T follicular helper cell (primary cell): Measurements from ENCODE around the gene GAB1.
A peak's percentile ranks its signal among the peaks of the same experiment; 100 is the strongest.

ENCODE experiments used
- DNase-seq: peaks from one replicate; pipeline ENCODE4 v3.0.0-alpha.2; 2020; ENCODE audit warnings: low read depth

GAB1 gene

DNA sequence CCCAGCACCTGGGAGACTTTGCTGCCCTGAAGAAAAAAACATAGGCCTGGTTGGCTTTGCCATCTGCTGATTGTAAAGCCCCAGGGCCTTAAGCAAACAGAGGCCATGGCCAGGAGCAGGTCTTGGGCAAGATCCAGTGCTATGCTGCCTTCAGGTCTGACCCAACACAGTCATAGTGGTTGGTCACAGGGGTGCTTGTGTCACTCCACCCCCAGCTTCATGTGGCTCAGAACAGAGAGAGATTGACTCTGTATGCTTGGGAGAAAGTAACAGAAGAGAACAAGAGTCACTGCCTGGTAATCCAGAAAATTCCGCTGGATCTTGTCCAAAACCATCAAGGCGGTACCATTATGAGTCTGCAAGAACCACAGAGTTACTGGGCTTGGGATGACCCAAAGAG is 152.4 kb downstream of the GAB1 start:
- no peak for DNase-seq

- DNase-seq = no peak
Observed at GRCh38 chr4:143498021-143498420, 161.3 kb downstream of the GAB1 start.

DNA sequence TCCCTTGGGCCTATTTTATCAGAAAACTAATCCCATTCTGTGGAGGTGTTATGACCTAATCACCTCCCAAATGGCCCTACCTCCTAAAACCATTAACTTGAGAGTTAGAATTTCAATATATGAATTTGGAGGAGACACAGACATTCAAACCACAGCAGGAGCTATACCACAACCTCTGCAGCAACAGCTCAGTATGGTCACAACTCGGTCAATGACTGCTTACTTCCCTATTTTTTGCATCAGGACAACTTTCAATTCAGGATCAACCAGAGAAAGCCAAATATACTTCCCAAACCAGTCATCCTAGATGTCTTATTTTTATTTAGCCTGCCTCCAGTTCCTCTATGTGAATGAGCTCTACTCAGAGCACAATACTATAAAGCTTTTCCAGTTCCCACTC is 165.6 kb downstream of the GAB1 start:
- no peak for DNase-seq

- no peak for DNase-seq
Observed at GRCh38 chr4:143506031-143506430, 169.4 kb downstream of the GAB1 start.

GRCh38 chr4:143511906-143512305 is 175.2 kb downstream of the GAB1 start:
- DNase-seq = no peak

- no peak for DNase-seq
Observed at GRCh38 chr4:143512978-143513313, 176.3 kb downstream of the GAB1 start.

- peak; percentile 93 for DNase-seq
Observed at GRCh38 chr4:143513314-143514168, 176.9 kb downstream of the GAB1 start, which contains the start of gene SMARCA5. TSS of gene SMARCA5 (plus strand) at chr4:143513702. CDS start at chr4:143513925, 223 bp downstream.

DNA sequence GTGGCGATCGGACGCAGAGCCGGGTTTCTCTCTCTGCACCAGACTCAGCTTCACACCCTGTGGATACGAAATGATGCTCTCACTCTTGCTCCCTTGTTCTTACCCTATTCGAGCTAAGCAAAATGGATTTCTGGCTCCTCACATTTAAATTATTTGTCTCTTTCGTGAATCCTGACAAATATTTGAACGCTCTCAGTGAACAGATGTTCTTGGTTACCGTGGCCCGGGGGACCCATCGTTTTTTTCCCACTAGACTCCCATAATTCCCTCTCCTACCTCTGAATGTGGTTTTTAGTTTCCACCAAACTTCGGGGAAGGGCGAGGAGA is 177.5 kb downstream of the GAB1 start:
- no peak for DNase-seq

DNA sequence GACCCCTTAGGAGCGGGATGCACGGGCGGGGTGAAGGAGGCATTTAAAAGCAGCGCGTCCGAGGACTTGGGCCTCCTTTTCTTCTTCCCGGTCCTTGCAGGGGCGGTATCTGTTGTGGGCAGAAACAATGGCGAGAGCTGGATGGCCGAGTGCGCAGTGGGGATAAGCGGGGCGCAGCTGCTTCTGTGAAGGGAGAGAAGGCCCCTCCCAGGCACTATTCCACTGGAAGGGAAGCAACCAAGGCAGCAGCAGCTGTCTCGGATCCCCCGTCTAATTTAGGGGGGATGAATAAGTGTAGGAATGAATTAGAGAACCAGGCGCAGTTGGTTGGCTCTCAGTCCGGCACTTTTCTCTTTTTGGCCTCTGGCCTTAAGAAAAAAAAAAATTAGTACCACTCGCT is 177.8 kb downstream of the GAB1 start:
- DNase-seq = peak; percentile 2

- DNase-seq = no peak
Observed at GRCh38 chr4:143514901-143515300, 178.2 kb downstream of the GAB1 start.

- no peak for DNase-seq
Observed at GRCh38 chr4:143515905-143516304, 179.2 kb downstream of the GAB1 start.

DNA sequence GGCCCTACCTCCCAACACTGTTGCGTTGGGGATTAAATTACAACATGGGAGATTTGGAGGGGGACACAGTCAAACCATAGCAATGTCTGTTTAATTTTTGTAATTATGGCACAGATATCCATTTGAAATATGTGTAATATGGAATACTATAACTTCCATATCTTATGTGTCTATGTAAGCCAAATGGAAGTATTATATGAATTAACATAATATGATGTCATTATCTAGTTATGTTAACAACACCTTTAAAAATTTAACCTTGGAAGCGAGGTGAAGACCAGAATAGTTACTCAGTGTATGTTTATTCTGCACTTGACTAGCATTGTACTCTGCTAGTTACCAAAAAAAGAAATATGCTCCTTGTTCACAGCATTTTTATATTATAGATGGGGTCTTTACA is 181.1 kb downstream of the GAB1 start:
- DNase-seq = no peak
